GM12873 (cell line): ENCODE measurements around the gene HSP90AB1.
A peak's percentile ranks its signal among the peaks of the same experiment; 100 is the strongest.

Experiments used
- CTCF ChIP-seq: IDR thresholded peaks from 2 replicates; pipeline ENCODE4 v1.5.1; 2012; ENCODE audit warnings: low read depth, mild to moderate bottlenecking, moderate library complexity, low read length, control low read depth; ENCODE audit not compliant: insufficient read depth; ENCODE audit errors: missing control alignments

HSP90AB1 gene

DNA sequence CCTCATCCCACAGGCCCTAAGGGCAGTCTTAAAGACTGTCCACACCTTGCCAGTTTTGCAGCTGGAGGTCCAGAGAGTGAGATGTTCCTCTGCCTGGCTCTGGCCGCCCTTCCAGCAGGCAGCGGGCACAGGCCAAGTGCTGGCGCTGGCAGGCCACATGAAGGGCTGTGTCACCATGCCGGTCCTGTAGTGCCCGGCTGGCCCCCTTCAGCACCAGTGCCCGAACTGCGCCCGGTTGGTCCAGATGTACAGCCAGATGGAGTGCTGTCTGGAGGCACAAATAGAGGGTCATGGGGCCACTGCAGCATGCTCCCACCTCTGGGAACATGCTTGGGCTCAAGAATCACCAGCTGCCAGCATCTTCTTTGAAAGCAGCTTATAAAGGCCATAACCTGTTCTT is 14.7 kb downstream of the HSP90AB1 start:
- no peak for TF ChIP-seq CTCF

- TF ChIP-seq CTCF, result no peak
Measured at GRCh38 chr6:44262467-44263353, 15.8 kb downstream of the HSP90AB1 start.

DNA sequence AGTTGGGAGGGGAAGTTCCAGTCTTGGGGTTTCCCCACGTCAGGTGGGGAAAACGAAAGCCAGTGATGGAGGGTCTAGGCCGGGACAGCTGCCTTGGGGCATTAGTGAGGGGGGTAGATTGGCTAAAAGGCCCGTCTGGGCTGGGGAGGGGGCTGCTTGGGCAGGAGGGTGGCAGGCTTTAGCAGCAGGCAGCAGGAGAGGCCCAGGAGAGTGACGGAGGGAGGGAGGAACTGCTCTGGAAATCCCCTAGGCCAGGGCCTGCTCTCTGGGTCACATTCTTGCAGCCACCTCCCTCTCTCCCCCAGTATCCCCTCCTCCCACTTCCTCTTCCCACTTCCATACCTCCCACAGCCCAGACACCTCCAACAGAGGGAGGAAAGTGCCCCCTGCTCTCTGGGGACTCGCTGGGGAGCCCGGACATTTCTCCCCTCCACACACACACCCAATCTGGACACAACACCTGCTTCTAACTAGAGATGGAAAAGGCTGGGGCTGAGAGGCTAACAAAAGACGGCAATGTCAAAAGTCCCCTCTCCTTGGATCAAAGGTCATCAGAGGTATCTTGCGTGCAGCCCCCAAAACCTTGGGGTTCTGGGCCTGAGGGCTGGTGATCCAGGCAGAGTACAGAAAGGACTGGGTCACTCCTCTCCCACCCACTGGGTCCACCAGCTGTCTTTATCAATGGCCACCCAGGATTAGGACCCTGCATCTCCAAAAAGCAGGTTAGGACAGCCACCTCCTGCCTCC is 16.6 kb downstream of the HSP90AB1 start:
- TF ChIP-seq CTCF, result no peak

DNA sequence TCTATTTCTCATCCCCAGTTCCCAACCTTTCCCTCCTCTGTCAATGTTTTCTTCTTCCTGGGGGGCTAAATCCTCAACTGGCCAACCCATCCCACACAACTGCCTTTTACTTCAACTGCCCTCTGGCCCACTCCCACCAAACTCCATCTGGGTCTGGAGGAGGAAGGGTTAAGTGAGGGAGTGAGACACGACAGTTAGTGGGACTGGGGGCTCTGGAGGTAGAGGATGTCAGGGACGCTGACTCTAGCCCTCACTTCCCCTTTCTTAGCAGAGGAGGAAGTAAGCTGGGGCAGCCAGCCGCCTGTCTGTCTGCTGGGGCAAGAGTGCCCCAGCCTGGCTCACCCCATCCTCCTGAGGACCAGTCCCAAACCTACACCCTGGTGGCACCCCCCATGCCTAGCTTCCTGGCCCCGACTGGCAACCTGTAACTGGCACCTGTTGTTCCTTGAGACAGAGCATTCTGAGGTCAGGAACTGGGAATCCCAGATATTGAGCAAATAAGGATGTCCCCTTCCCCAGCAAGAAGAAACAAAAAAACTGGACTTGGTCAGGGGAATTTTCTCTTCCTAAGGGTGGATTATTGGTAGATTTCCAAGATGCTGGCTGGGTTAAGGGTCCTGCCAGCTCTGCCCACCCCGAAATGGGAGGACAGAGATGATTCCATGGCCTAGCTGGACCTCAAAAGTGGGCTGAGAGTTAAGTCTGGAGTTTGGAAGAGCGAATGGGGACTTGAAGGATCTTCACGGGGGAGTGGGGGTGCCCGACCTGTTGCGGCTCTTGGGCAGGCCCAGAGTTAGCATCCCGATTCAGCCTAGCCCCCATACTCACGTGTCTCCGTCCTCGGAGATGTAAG is 17.5 kb downstream of the HSP90AB1 start:
- no peak for TF ChIP-seq CTCF

GRCh38 chr6:44265007-44265721 is 18.3 kb downstream of the HSP90AB1 start, which contains the start of gene NFKBIE:
TSS of gene NFKBIE (minus strand) at chr6:44265551. CDS start at chr6:44265346, 205 bp downstream.
- TF ChIP-seq CTCF, result peak; percentile 46

GRCh38 chr6:44265722-44266233 is 18.9 kb downstream of the HSP90AB1 start:
- TF ChIP-seq CTCF, result no peak
